CD8-positive, alpha-beta memory T cell (primary cell): Measurements from ENCODE around the gene FKBP11. TPM values are rescaled to one million over a fixed set of nuclear protein-coding genes. Genes with fewer than 3 reads are reported as not detected.
A peak's percentile ranks its signal among the peaks of the same experiment; 100 is the strongest.
"Not testable (repeated sequence)": the region's sequence is repeated elsewhere in the genome, so short reads cannot be mapped to it uniquely, and the experiment has no call there.

ENCODE experiments used
- CTCF ChIA-PET: fragments of 350-600 bp; sonication (Branson Sonifier 250); formaldehyde crosslinking; loops from one replicate; lab custom pipeline; 2021; ENCODE audit warnings: antibody characterized with exemption; lab: Charles Lee
- POLR2A ChIA-PET: fragments of 350-600 bp; sonication (Branson Sonifier 250); formaldehyde crosslinking; loops from one replicate; lab custom pipeline; 2021; ENCODE audit warnings: antibody characterized with exemption; lab: Charles Lee
- DNase-seq, 5 donors: peaks; one replicate each; pipeline versions ENCODE4 v3.0.0 to v3.0.0-alpha.2; 2020 to 2022; ENCODE audit warnings: mixed read lengths in 1 of 5
- H3K27ac ChIP-seq: one replicate; pipeline ENCODE4 v1.7.0; 2013; ENCODE audit warnings: low read depth, mild to moderate bottlenecking, low read length, moderate library complexity
- H3K27me3 ChIP-seq: 2 replicates; pipeline ENCODE4 v1.7.0; 2013; ENCODE audit warnings: low read length, mild to moderate bottlenecking; ENCODE audit not compliant: insufficient read depth, poor library complexity, severe bottlenecking
- H3K36me3 ChIP-seq: 2 replicates; pipeline ENCODE4 v1.7.0; 2013; ENCODE audit warnings: mild to moderate bottlenecking, low read length, moderate library complexity; ENCODE audit not compliant: insufficient read depth
- H3K4me1 ChIP-seq: 2 replicates; pipeline ENCODE4 v1.7.0; 2013; ENCODE audit warnings: mild to moderate bottlenecking, low read length, moderate library complexity; ENCODE audit not compliant: insufficient read depth
- H3K4me3 ChIP-seq: 2 replicates; pipeline ENCODE4 v1.7.0; 2013; ENCODE audit warnings: mild to moderate bottlenecking, low read length
- H3K9me3 ChIP-seq: 2 replicates; pipeline ENCODE4 v1.7.0; 2013; ENCODE audit warnings: mild to moderate bottlenecking, low read length
- H3K27ac Mint-ChIP-seq, 8 donors: one replicate each; pipeline ENCODE4 v1.8.0; 2020 to 2021; ENCODE audit warnings: mixed read lengths in 8 of 8, mild to moderate bottlenecking in 6 of 8, inconsistent platforms in 3 of 8, moderate library complexity in 3 of 8
- H3K27me3 Mint-ChIP-seq, 2 donors: one replicate each; pipeline ENCODE4 v1.8.0; 2020 to 2021; ENCODE audit warnings: mixed read lengths in 2 of 2, mild to moderate bottlenecking in 1 of 2, moderate library complexity in 1 of 2
- H3K36me3 Mint-ChIP-seq, 3 donors: one replicate each; pipeline ENCODE4 v1.8.0; 2020 to 2021; ENCODE audit warnings: mixed read lengths in 3 of 3, inconsistent platforms in 1 of 3, mild to moderate bottlenecking in 1 of 3
- H3K4me1 Mint-ChIP-seq, 3 donors: one replicate each; pipeline ENCODE4 v1.8.0; 2020 to 2021; ENCODE audit warnings: mixed read lengths in 3 of 3, inconsistent platforms in 1 of 3, mild to moderate bottlenecking in 1 of 3
- H3K4me3 Mint-ChIP-seq, 7 donors: one replicate each; pipeline ENCODE4 v1.8.0; 2020 to 2021; ENCODE audit warnings: mixed read lengths in 7 of 7, mild to moderate bottlenecking in 6 of 7, moderate library complexity in 4 of 7, inconsistent platforms in 2 of 7
- H3K9me3 Mint-ChIP-seq, 5 donors: one replicate each; pipeline ENCODE4 v1.8.0; 2020 to 2022; ENCODE audit warnings: mixed read lengths in 5 of 5, mild to moderate bottlenecking in 3 of 5, moderate library complexity in 2 of 5, inconsistent platforms in 1 of 5
- polyA plus RNA-seq: library from polyadenylated mRNA; unstranded; fragments of 300-500 nt; fragmentation: Illumina TruSeq; gene quantifications from one replicate; pipeline ENCODE4 v1.2.3, GENCODE V29; 2021
- total RNA-seq, 2 experiments: library from RNA; stranded (reverse); gene quantifications; one replicate each; pipeline ENCODE4 v1.2.3, GENCODE V29; 2021

FKBP11 gene
- total and polyA plus RNA-seq, 3 experiments from 2014 or later, result 98.3 to 238 (median 103) TPM

GRCh38 chr12:48878548-48878947, 46.7 kb downstream of the FKBP11 start:
- Histone ChIP-seq H3K36me3 (no peaks in the 10 kb centered on the region), H3K4me1 (no peaks in the 10 kb centered on the region), H3K9me3 (no peaks in the 10 kb centered on the region), H3K27me3 (peaks cover 4% of the 10 kb centered on the region), H3K4me3 (no peak overlapping the region), H3K27ac (no peak overlapping the region)
- ChIA-PET POLR2A (interaction anchor here (0.6 kb wide), 1 partner anchor 13 kb away, joined by 3 read pairs; the partner anchor contains the start of gene RND1), CTCF (interaction anchor here (0.7 to 1.5 kb wide), 2 partner anchors 12 to 26 kb away, joined by 3 to 4 read pairs; no protein-coding TSS in a partner anchor)
- no peaks in the 10 kb centered on the region for H3K9me3 Mint-ChIP-seq
- peaks cover 12 to 30% of the 10 kb centered on the region in 2 donors for H3K27me3 Mint-ChIP-seq
- H3K27ac Mint-ChIP-seq, result no peak overlapping the region
- peaks cover 0 to 2% (median 0%) of the 10 kb centered on the region in 3 donors for H3K4me1 Mint-ChIP-seq
- H3K4me3 Mint-ChIP-seq, result no peak overlapping the region
- H3K36me3 Mint-ChIP-seq, result peaks cover 0 to 3% (median 0%) of the 10 kb centered on the region in 3 donors
- DNase-seq, result no peak

DNA sequence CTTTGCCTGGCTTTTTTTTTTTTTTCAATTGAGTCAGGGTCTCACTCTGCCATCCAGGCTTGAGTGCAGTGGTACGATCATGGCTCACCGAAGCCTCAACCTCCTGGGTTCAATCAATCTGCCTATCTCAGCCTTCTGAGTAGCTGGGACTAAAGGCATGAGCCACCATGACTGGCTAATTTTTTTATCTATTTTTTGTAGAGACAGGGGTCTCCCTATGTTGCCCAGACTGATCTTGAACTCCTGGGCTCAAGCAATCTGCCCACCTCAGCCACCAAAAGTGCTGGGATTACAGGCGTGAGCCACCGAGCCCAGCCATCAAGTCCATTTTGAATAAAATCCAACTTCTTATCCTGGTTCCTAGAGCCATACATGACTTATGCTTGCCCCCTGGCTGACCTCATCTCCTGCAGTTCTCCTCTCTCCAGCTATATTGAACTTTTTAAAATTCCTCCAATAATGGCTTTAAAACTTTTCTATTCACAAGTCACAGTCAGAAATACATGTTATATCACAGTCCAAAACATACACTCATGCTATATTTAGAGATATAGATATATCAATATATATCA, 49.3 kb downstream of the FKBP11 start:
- peak overlapping the region in 1 of 8 donors; percentile 38 for H3K27ac Mint-ChIP-seq
- Histone ChIP-seq H3K27ac (no peak overlapping the region), H3K9me3 (no peaks in the 10 kb centered on the region), H3K27me3 (no peaks in the 10 kb centered on the region), H3K4me3 (no peak overlapping the region), H3K36me3 (no peaks in the 10 kb centered on the region), H3K4me1 (no peaks in the 10 kb centered on the region)
- H3K4me1 Mint-ChIP-seq, result no peaks in the 10 kb centered on the region
- H3K4me3 Mint-ChIP-seq, result no peak overlapping the region
- ChIA-PET POLR2A (interaction anchor here (0.6 kb wide), 1 partner anchor 58 kb away, joined by 3 read pairs; no protein-coding TSS in a partner anchor), CTCF (interaction anchor here (0.7 kb wide), 1 partner anchor 61 kb away, joined by 3 read pairs; no protein-coding TSS in a partner anchor)
- DNase-seq, result no peak
- H3K9me3 Mint-ChIP-seq, result no peaks in the 10 kb centered on the region
- H3K27me3 Mint-ChIP-seq, result peaks cover 2 to 12% of the 10 kb centered on the region in 2 donors
- H3K36me3 Mint-ChIP-seq, result peaks cover 0 to 3% (median 0%) of the 10 kb centered on the region in 3 donors

- H3K27ac ChIP-seq, POLR2A ChIA-PET, H3K27me3 Mint-ChIP-seq, H3K36me3 ChIP-seq, H3K4me3 ChIP-seq, H3K9me3 ChIP-seq, DNase-seq, H3K27ac Mint-ChIP-seq, H3K9me3 Mint-ChIP-seq, H3K27me3 ChIP-seq, H3K4me1 Mint-ChIP-seq, H3K4me1 ChIP-seq, H3K36me3 Mint-ChIP-seq: not testable (repeated sequence)
- CTCF ChIA-PET, result interaction anchor here (1.4 to 1.8 kb wide), 2 partner anchors 11 to 20 kb away, joined by 3 to 6 read pairs; no protein-coding TSS in a partner anchor
- peak overlapping the region in 1 of 7 donors; percentile 56 for H3K4me3 Mint-ChIP-seq
Observed at GRCh38 chr12:48873534-48873933, 51.8 kb downstream of the FKBP11 start.

- Histone ChIP-seq H3K27me3 (no peaks in the 10 kb centered on the region), H3K9me3 (no peaks in the 10 kb centered on the region), H3K27ac (no peak overlapping the region), H3K4me3 (no peak overlapping the region), H3K4me1 (no peaks in the 10 kb centered on the region), H3K36me3 (no peaks in the 10 kb centered on the region)
- Mint-ChIP-seq H3K4me3 (no peak overlapping the region), H3K9me3 (no peaks in the 10 kb centered on the region), H3K27me3 (no peaks in the 10 kb centered on the region), H3K4me1 (no peaks in the 10 kb centered on the region), H3K36me3 (no peaks in the 10 kb centered on the region), H3K27ac (peak overlapping the region in 1 of 8 donors; percentile 42)
- ChIA-PET CTCF (interaction anchor here (1.0 to 1.8 kb wide), 3 partner anchors 11 to 104 kb away, joined by 3 to 6 read pairs (median 3); no protein-coding TSS in a partner anchor), POLR2A (no interaction called here)
- DNase-seq, result no peak
Observed at GRCh38 chr12:48873096-48873495, 52.2 kb downstream of the FKBP11 start.

Other genes with a start within 250 kb of the FKBP11 start
- gene KANSL2, start 243.3 kb downstream of the FKBP11 start, total RNA-seq, result 10 to 100 TPM; 58.7 to 60.3 TPM
- 34.3 TPM for gene KANSL2, start 243.3 kb downstream of the FKBP11 start, polyA plus RNA-seq
- gene CCNT1, start 208.8 kb downstream of the FKBP11 start, total RNA-seq, result 10 to 100 TPM; 59.1 to 66.4 TPM
- 12.9 TPM for gene CCNT1, start 208.8 kb downstream of the FKBP11 start, polyA plus RNA-seq
- gene ADCY6, start 136.4 kb downstream of the FKBP11 start, total RNA-seq, result under 1 TPM; 0.04 to 0.37 TPM
- gene ADCY6, start 136.4 kb downstream of the FKBP11 start, polyA plus RNA-seq, result not detected
- gene CACNB3, start 107.0 kb downstream of the FKBP11 start, total RNA-seq, result 1 to 10 TPM; 6.3 to 6.6 TPM
- 3.2 TPM for gene CACNB3, start 107.0 kb downstream of the FKBP11 start, polyA plus RNA-seq
- gene DDX23, start 73.3 kb downstream of the FKBP11 start, total RNA-seq, result 100 to 1,000 TPM; 147 to 148 TPM
- 51.0 TPM for gene DDX23, start 73.3 kb downstream of the FKBP11 start, polyA plus RNA-seq
- gene RND1, start 59.6 kb downstream of the FKBP11 start, total RNA-seq, result 1 to 10 TPM; 2.0 to 2.6 TPM
- gene RND1, start 59.6 kb downstream of the FKBP11 start, polyA plus RNA-seq, result 0.90 TPM
- gene ARF3, start 32.0 kb upstream of the FKBP11 start, total RNA-seq, result 10 to 100 TPM; 91.5 to 91.8 TPM
- 24.5 TPM for gene ARF3, start 32.0 kb upstream of the FKBP11 start, polyA plus RNA-seq
- gene WNT10B, start 46.2 kb upstream of the FKBP11 start, total RNA-seq, result 1 to 10 TPM; 1.4 TPM
- 0.21 TPM for gene WNT10B, start 46.2 kb upstream of the FKBP11 start, polyA plus RNA-seq
- gene WNT1, start 52.8 kb upstream of the FKBP11 start, total RNA-seq, result not detected
- 2.3 TPM for gene WNT1, start 52.8 kb upstream of the FKBP11 start, polyA plus RNA-seq
- gene DDN, start 73.9 kb upstream of the FKBP11 start, total RNA-seq, result under 1 TPM; 0.33 to 0.39 TPM
- not detected for gene DDN, start 73.9 kb upstream of the FKBP11 start, polyA plus RNA-seq
- gene PRKAG1, start 93.3 kb upstream of the FKBP11 start, total RNA-seq, result 10 to 100 TPM; 73.3 to 78.3 TPM
- 45.9 TPM for gene PRKAG1, start 93.3 kb upstream of the FKBP11 start, polyA plus RNA-seq
- 10 to 100 TPM; 79.4 to 79.7 TPM for gene KMT2D, start 135.3 kb upstream of the FKBP11 start, total RNA-seq
- 22.8 TPM for gene KMT2D, start 135.3 kb upstream of the FKBP11 start, polyA plus RNA-seq
- gene RHEBL1, start 144.5 kb upstream of the FKBP11 start, total RNA-seq, result 10 to 100 TPM; 10.1 to 10.2 TPM
- gene RHEBL1, start 144.5 kb upstream of the FKBP11 start, polyA plus RNA-seq, result 8.0 TPM
- under 1 TPM in 1 of 2 experiments, not detected in 1; 0.04 TPM for gene DHH, start 169.3 kb upstream of the FKBP11 start, total RNA-seq
- not detected for gene DHH, start 169.3 kb upstream of the FKBP11 start, polyA plus RNA-seq
- 10 to 100 TPM; 47.2 to 48.7 TPM for gene LMBR1L, start 185.4 kb upstream of the FKBP11 start, total RNA-seq
- 37.6 TPM for gene LMBR1L, start 185.4 kb upstream of the FKBP11 start, polyA plus RNA-seq
- 1,000 to 10,000 TPM; 2,435 to 2,464 TPM for gene TUBA1B, start 205.9 kb upstream of the FKBP11 start, total RNA-seq
- 378 TPM for gene TUBA1B, start 205.9 kb upstream of the FKBP11 start, polyA plus RNA-seq